Erythroblast (primary cell): ENCODE data around the gene CLRN1.

Experiments
- GATA1 ChIP-seq: IDR thresholded peaks from 2 replicates; pipeline ENCODE4 v1.6.1; 2011; ENCODE audit warnings: low read depth, mild to moderate bottlenecking, control low read depth, low read length, moderate library complexity
- POLR2A ChIP-seq: IDR thresholded peaks from 2 replicates; pipeline ENCODE4 v1.6.1; 2011; ENCODE audit warnings: mild to moderate bottlenecking, low read length

DNA sequence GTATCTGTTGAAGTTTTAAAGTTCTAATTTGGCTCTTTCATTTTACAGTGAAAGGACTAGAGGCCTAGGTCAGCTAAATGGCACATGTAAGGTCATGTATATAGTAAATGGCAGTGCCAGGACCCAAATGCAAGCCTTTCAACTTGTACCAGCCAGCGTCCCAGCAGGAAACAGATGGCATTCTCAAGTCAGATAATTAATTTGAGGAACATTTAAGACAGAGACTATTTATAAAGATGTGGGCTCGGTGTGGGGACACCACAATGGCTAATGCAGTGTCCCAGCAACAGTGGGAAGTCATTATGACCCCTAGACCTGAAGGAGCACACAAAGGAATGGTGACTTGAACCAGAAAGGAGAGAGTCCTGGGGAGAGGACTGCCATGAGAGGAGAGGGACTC, 73.4 kb downstream of the CLRN1 start:
- TF ChIP-seq POLR2A (no peak), GATA1 (no peak)
